Left ventricle myocardium inferior (tissue), 1 donor: ENCODE data around the gene PCYT2. TPM values are rescaled to one million over a fixed set of nuclear protein-coding genes. Genes with fewer than 3 reads are reported as not detected.

ENCODE experiments used
- DNase-seq: peaks from one replicate; pipeline ENCODE4 v3.0.0-alpha.2; 2020
- H3K27ac ChIP-seq: fragments of 200-600 bp; replicated peaks from 2 replicates; pipeline ENCODE4 v1.8.0; 2021
- H3K27me3 ChIP-seq: fragments of 200-600 bp; 2 replicates; pipeline ENCODE4 v1.8.0; 2021; ENCODE audit warnings: low read depth
- H3K36me3 ChIP-seq: fragments of 200-600 bp; 2 replicates; pipeline ENCODE4 v1.8.0; 2021
- H3K4me1 ChIP-seq: fragments of 200-600 bp; 2 replicates; pipeline ENCODE4 v1.8.0; 2021
- H3K4me3 ChIP-seq: fragments of 200-600 bp; 2 replicates; pipeline ENCODE4 v1.8.0; 2021; ENCODE audit warnings: mild to moderate bottlenecking, moderate library complexity
- H3K9me3 ChIP-seq: fragments of 200-600 bp; replicated peaks from 2 replicates; pipeline ENCODE4 v1.8.0; 2021
- intact Hi-C: fragments of 100-400 bp; cut with micrococcal nuclease; formaldehyde crosslinking; loops from one replicate; pipeline ENCODE4 v1.11.0; 2022
- total RNA-seq: library from RNA; stranded (reverse); fragmentation: NEBNext Ultra II Directional; extraction: Animal tissue kit (Norgen Biotek cat#: 25700); gene quantifications from one replicate; pipeline ENCODE4 v1.2.1, GENCODE V29; 2021
- TF ChIP-seq, protein P1 (sequence below): fragments of 200-600 bp; IDR thresholded peaks from 2 replicates; pipeline ENCODE4 v1.8.0; 2021; ENCODE audit warnings: antibody characterized with exemption, mild to moderate bottlenecking, borderline replicate concordance
- donor health status: DM: no; HTN: yes; CAD: no; lungs with severe emphysema.

Gene PCYT2
- total RNA-seq, 1 donor from 2014 or later, result 48.1 TPM

GRCh38 chr17:81903415-81903831 is 7.8 kb downstream of the PCYT2 start:
- TF ChIP-seq, protein P1, sequence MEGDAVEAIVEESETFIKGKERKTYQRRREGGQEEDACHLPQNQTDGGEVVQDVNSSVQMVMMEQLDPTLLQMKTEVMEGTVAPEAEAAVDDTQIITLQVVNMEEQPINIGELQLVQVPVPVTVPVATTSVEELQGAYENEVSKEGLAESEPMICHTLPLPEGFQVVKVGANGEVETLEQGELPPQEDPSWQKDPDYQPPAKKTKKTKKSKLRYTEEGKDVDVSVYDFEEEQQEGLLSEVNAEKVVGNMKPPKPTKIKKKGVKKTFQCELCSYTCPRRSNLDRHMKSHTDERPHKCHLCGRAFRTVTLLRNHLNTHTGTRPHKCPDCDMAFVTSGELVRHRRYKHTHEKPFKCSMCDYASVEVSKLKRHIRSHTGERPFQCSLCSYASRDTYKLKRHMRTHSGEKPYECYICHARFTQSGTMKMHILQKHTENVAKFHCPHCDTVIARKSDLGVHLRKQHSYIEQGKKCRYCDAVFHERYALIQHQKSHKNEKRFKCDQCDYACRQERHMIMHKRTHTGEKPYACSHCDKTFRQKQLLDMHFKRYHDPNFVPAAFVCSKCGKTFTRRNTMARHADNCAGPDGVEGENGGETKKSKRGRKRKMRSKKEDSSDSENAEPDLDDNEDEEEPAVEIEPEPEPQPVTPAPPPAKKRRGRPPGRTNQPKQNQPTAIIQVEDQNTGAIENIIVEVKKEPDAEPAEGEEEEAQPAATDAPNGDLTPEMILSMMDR, result no peak
- H3K36me3 ChIP-seq, result peaks cover 43% of the 10 kb centered on the region
- H3K4me1 ChIP-seq, result peaks cover 16% of the 10 kb centered on the region
- no peak for DNase-seq
- intact Hi-C loops, result no loop called here
- H3K4me3 ChIP-seq, result no peak overlapping the region
- no peaks in the 10 kb centered on the region for H3K27me3 ChIP-seq
- H3K9me3 ChIP-seq, result no peaks in the 10 kb centered on the region
- no peak overlapping the region for H3K27ac ChIP-seq

DNA sequence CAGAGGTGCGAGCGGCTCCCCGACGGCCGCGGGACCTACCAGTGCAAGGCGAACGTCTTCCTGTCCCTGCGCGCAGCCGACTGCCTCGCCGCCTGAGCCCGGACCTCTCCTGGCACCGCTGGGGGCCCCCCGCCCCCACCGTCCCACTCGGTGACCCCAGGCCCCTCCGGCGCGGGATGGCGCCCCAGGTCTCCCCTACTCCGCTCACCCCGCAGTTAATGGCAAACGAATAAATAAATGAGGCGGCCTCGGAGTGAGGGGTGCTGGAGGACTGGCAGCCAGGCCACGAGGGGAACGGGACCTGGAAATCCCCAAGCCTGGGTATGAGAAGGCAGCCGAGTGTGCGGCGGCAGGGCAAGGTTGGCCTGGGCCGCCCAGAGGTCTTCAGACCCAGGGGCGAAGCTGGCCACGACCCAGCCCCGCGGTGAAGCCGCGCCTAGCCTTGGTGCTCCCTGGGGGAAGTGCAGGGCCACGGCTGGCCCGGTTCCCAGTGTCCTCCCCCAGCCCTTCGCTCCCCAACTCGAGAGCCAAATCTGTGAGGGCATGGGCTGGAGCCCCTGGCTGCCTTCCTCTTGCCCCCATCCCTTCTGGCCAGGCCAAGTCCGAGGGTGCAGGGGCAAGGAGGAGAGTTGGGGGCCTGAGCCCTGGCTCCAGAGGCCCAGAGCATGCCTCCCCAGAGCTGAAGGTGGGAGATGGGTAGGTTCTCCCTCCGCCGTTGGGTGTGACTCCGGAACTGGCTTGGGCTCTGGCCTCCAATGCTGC is 8.4 kb downstream of the PCYT2 start:
- TF ChIP-seq, protein P1, result no peak
- Histone ChIP-seq H3K4me3 (peak overlapping the region; percentile 57), H3K4me1 (peaks cover 16% of the 10 kb centered on the region), H3K27me3 (no peaks in the 10 kb centered on the region), H3K27ac (no peak overlapping the region), H3K9me3 (no peaks in the 10 kb centered on the region), H3K36me3 (peaks cover 49% of the 10 kb centered on the region)
- no peak for DNase-seq
- intact Hi-C loops, result no loop called here

DNA sequence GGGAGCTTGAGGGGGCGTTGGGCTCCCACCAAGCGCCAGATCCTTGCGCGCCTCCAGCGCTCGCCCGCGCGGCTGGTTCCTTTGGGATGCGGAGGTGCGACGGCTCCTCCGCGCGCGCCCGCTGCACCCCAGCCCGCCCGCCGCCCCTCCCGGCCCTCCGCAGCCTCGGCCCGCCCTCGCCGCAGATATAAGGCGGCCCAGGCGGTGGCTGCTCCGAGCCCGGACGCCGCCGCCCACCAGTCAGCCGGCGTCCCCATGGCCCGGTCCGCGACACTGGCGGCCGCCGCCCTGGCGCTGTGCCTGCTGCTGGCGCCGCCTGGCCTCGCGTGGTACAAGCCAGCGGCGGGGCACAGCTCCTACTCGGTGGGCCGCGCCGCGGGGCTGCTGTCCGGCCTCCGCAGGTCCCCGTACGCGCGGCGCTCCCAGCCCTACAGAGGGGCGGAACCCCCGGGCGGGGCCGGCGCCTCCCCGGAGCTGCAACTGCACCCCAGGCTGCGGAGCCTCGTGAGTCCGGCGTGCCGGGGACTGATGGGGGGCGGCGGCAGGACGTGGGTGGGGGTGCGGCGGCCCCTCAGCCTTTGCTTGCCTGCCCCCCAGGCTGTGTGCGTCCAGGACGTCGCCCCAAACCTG is 9.1 kb downstream of the PCYT2 start, which contains the start of gene NPB:
Gene NPB (plus strand): TSS at position 216 of the 630 bp plus-strand sequence. CDS start 40 bp downstream, at position 256.
- intact Hi-C loops, result no loop called here
- H3K27me3 ChIP-seq, result no peaks in the 10 kb centered on the region
- TF ChIP-seq, protein P1, result no peak
- H3K27ac ChIP-seq, result no peak within 1 kb of the TSS
- peaks cover 56% of the 10 kb centered on the region for H3K36me3 ChIP-seq
- H3K9me3 ChIP-seq, result no peaks in the 10 kb centered on the region
- no peak for DNase-seq
- peaks cover 16% of the 10 kb centered on the region for H3K4me1 ChIP-seq
- H3K4me3 ChIP-seq, result peak within 1 kb of the TSS; percentile 57

DNA sequence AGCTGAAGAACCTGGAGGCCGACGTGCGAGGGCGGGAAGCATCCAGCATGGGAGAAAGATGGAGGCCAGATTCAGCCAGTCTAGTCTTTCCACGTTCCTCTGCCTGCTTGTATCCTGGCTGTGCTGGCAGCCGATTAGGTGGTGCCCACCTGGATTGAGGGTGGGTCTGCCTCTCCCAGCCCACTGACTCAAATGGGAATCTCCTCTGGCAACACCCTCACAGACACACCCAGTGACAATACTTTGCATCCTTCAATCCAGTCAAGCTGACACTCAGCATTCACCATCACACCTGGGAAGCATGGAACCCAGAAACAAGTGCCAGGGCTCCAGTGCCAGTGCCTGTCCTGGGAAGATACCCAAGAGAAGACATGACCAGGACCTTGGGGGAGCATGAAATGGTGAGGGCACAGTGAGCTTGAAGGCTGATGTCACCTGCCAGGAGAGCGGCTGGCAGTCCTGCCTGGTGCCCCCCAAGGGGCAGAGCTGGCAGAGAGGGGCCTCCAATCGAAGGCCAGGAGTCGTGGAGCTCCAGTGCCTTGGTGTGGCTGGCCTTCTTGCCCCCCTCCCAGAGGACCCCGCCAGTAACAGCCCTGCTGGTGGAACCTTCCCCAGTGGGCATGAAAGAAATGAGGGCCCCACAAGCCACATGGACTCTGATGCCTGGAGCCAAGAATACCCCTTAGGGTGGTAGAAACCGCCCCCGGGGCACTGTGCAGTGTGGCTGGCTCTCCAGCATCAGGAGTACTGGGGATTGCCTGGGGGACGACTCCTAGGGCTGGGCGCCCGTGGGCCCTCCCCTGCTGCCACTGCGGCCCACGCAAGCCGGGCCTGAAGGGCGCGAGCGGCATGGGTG is 9.8 kb downstream of the PCYT2 start:
- Histone ChIP-seq H3K9me3 (no peaks in the 10 kb centered on the region), H3K27me3 (no peaks in the 10 kb centered on the region), H3K36me3 (peaks cover 61% of the 10 kb centered on the region), H3K4me3 (peak overlapping the region; percentile 57), H3K27ac (no peak overlapping the region), H3K4me1 (peaks cover 16% of the 10 kb centered on the region)
- intact Hi-C loops, result no loop called here
- TF ChIP-seq, protein P1, result no peak
- no peak for DNase-seq

DNA sequence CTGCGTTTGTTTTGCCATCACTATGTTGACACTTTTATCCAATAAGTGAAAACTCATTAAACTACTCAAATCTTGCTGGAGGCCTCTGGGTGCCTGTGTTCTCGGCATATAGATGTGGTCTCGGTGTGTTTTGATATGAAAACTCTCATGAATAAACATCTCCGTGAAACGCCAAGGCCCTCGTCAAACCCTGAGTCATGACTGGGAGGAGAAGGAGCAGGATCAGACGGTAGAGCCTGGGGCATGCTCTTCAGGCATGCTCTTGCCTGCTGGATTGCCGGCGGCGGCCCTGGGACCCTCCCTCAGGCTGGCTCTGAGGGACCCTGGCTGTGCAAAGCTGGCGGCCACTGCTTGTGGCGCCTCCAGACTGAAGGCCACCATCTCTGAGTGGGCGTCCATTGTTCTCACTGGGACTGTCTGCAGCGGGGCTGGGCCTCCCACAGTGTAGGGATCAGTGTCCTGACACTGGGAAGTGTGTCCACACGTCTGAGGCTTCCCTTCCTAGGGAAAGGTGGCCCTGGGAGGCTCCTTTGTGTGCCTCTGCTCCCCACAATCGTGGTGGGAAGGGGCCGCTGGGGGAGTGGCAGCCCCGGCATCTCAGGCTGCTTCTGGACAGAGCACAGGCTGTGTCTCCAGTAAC is 10.9 kb downstream of the PCYT2 start:
- Histone ChIP-seq H3K27ac (no peak overlapping the region), H3K4me3 (no peak overlapping the region), H3K27me3 (no peaks in the 10 kb centered on the region), H3K36me3 (peaks cover 62% of the 10 kb centered on the region), H3K9me3 (no peaks in the 10 kb centered on the region), H3K4me1 (peaks cover 16% of the 10 kb centered on the region)
- intact Hi-C loops, result no loop called here
- DNase-seq, result no peak
- TF ChIP-seq, protein P1, result no peak
